Right renal pelvis (tissue), 4 donors: Measurements from ENCODE around the gene TPST2. TPM values are rescaled to one million over a fixed set of nuclear protein-coding genes. Genes with fewer than 3 reads are reported as not detected.

Experiments used
- DNase-seq, 4 donors: peaks; one replicate each; pipeline ENCODE4 v3.0.0-alpha.2; 2013; ENCODE audit warnings: low read depth in 4 of 4, low spot score in 3 of 4, missing footprints in 1 of 4
- polyA plus RNA-seq, 4 donors: library from polyadenylated mRNA; unstranded; fragments of 120-200 nt; gene quantifications; one replicate each; pipeline ENCODE4 v1.2.1, GENCODE V29; 2013; ENCODE audit not compliant: insufficient read length in 4 of 4

The TPST2 gene
- polyA plus RNA-seq, 4 donors: 26.0 to 30.3 (median 29.0) TPM

DNA sequence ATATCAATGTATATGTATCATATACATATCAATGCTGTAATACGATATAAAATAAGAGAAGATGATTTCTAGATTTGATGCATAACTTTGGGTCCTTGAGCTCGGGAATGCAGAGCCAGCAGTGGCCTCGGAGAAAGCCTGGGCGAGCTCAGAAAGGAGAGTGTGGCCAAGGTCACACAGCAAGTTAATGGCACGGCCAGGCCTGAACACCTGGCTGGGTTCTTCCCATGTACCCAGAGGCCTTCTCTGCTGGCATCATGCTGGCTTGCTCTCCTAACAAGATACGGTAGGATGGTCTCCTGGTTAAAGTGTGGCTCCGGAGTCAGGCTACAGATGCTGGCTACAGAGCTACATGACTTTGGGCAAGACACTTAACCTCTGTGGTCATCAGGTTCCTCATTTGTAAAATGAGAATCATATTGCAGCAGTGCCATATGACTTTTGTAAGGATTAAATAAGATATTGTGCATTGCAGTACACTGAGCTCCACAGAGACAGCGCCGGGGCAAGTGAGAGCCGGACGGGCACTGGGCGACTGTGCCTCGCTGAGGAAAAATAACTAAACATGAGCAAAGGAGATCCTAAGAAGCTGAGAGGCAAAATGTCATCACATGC lies 29.9 kb downstream of the TPST2 start:
- DNase-seq: no peak

DNA sequence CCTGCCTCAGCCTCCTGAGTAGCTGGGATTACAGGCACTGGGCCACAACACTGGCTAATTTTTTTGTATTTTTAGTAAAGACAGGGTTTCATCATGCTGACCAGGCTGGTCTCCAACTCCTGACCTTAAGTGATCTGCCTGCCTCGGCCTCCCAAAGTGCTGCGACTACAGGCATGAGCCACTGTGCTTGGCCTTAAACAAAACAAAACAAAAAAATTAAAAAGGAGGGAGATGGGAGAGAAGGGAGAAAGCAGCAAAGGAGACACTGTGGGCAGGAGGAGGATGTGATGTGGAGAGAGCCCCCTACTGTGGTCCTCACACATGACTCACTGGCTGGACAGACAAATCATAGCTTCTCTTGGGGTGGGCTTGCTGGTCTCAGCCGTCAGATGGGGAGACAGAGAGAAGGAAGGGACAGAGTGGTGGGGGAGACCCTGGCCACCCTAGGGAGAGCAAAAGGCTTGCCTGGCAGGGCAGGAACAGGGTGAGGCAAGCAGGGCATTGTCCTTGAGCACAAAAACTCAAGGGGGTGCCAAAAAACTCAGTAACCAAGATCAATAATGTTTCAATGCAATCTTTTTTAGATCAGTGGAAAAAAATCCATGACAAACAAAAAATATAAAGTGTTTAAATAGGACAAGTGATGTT lies 31.6 kb downstream of the TPST2 start:
- DNase-seq: no peak

DNA sequence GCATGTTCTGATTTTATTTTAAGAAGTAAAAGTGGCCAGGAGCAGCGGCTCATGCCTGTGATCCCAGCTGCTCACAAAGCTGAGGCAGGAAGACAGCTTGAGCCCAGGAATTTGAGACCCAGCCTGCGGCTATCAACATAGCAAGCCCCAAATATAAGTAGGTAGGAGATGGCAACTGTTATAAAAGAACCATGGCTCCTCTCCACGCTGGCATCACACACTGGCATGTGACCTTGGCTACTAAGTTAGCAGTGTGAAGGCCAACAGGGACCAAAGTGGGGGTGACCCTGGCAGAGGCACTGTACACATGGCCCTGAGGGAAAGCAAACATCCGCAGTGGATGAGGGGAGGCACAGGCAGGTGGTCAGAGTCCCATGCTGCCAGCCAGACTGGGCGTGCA lies 33.0 kb downstream of the TPST2 start:
- DNase-seq: no peak

DNA sequence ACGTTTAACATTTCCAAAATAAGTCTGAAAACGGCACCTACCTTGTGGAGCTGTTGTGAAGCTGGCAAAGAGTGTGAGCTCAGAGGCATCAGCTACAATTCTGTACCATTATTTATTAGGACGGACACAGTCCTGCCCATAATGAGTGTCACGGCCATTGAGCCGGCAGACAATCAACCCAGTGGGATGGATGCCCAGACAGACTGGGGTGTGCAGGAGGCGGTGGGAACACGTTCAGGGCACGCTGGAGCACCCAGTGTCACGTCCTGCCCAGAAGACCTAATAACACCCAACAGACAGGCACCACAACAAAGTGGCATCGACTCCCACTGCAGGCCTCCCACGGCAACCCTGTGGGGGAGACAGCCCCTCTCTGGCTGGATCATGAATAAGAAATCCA lies 34.5 kb downstream of the TPST2 start:
- DNase-seq: no peak

DNA sequence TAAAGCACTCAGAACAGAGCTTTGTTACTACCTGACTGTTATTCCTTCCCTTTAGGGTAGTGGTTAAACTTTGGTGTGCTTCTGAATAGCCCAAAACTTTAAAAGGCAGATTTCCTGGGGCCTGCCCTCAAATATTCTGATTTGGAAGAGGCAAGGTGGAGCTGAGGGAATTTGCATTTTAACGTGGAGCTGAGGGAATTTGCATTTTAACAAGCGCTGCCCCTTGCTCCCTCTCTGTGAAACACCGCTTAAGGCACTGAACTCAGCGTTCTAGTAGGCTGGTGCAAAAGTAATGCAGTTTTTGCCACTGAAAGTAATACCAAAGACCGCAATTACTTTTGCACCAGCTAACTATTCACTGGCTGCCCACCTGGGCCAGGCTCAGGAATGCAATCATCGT lies 35.0 kb downstream of the TPST2 start:
- DNase-seq: no peak

DNA sequence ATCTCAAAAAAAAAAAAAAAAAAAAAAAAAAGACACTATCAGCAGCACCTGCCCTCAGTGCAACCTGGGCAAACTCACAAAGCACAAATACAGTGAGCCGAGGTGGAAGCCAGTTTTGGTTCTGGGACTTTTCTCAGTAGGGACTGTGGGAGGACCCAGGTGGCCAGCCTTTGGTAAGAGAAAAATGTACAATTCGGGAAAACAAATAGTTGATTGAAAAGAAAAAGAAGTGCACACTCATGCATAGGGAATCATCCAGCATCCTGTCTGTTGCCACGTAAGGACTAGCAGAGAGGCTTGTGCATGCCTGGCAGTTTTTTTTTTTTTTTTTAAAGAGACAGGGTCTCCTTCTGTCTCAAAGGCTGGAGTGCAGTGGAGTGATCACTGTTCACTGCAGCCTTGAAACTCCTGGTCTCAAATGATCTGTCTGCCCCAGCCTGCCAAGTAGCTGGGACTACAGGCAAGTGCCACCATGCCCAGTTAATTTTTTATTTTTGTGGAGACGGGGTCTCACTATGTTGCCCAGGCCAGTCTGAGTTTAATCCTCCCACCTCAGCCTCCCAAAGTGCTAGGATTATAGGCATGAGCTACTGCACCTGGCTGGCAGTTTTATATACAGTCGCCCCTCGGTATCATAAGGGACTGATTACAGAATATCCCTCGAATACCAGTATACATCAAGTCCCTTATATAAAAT lies 36.7 kb downstream of the TPST2 start:
- no peak for DNase-seq

DNA sequence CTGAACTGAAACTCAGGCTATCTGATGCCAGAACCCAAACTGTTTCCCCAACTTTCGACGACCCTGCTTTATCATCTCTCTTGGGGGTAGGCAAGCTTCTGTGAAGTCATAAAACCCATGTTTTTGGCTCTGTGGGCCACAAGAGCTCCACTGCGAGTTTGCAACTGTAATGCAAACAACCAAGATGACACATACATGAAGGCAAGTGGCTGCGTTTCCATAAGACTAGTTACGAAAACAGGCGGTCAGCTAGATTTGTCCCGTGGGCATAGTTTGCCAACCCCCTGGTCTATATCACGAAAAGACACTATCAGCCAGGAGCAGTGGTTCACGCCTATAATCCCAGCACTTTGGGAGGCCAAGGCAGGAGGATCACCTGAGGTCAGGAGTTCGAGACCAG lies 37.5 kb downstream of the TPST2 start:
- no peak for DNase-seq

DNA sequence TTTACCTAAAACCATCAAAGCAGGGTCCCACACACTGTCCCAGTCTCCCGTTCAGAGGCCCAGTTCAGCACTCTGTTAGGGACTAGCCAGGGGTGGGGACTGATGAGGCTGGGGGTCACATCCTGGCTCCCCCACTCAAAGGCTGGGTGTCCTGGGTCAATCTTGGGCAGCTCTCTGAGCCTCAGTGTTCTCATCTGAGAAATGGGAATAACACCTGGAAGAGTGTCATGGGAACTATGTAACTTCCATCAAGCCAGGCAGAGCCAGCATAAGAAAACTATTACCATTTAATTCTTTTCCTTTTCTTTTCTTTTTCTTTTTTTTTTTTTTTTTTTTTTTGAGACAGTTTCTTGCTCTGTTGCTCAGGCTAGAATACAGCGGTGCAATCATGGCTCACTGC lies 38.4 kb downstream of the TPST2 start:
- no peak for DNase-seq

DNA sequence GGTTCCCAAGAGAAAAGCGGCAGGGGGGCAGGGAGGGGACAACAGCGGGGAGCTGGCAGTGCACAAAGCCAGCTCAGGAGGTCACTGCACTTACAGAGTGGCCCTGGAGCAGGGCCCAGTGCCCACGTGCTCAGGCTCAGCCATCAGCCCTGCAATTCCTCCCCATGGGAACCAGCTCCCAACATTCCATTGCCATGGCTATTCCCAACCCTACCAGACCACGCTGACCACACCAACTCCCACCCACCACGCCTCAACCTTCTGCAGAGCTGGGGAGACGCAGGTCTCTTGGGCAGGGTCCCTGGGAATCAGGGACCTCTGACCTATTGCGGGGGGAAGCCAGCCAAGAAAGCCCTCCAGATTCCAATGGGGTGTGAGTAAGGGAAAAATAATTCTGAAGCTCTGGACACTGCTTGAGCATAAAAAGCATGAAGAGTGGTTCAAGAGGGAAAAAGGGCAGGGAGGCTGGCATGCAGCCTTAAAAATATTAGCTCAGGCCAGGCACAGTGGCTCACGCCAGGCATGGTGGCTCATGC lies 39.4 kb downstream of the TPST2 start:
- no peak for DNase-seq

DNA sequence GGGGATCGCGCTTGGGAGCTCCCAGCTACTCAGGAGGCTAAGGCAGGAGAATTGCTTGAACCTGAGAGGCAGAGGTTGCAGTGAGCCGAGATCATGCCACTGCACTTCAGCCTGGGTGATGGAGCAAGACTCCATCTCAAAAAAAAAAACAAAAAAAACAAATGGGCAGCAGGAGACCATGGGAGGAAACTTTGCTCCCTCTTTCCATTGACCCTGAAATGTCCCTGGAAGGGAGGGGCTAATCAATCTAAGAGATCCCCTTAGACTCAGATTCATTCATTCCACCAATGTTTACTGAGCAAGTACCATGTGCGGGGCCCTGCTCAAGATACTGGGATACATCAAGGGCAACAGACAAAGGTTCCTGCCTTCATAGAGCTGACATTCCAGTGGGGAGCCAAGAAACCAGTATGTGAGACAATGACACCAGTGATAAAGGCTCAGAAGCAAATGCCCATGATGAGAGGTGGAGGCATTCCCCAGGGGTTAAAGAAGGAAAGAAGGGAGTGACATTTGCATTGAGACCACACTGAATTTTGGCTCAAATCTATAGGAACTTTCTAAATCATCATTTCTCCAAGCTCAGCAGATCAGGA lies 39.9 kb downstream of the TPST2 start:
- no peak for DNase-seq

DNA sequence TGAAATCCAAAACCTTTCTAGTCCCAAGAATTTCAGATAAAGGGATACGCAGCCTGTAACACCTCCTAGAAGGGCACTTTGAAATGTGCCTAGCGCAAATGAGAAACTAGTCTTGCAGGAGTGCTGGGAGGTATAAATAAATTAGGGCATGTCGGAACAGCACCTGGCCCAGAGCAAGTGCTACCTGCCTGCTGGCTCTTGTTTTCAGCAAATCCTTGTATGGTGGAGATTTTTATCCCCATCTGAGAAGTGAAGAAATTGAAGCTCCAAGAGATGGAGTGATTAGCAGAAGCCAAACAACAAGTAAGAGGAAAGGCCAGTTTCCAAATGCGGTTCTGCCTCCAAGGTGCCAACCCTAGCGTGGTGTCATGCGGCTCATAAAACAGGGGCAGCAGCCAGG lies 40.9 kb downstream of the TPST2 start:
- no peak for DNase-seq

DNA sequence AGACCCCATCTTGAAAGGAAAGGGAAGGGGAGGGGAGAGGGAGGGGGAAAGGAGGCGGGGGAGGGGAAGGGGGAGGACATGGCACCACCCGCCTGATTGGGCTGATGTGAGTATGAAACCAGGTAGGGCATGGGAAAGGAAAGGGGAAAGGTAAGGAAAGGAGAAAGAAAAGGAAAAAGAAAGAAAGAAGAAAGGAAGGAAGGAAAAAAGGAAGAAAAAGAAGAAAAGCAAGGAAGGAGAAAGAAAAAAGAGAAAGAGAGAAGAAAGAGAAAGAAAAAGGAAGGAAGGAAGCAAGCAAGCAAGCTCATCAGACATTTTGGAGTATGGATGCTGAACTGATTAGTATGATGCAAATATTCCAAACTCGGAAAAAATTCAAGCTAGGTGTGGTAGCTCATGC lies 41.6 kb downstream of the TPST2 start:
- no peak for DNase-seq

DNA sequence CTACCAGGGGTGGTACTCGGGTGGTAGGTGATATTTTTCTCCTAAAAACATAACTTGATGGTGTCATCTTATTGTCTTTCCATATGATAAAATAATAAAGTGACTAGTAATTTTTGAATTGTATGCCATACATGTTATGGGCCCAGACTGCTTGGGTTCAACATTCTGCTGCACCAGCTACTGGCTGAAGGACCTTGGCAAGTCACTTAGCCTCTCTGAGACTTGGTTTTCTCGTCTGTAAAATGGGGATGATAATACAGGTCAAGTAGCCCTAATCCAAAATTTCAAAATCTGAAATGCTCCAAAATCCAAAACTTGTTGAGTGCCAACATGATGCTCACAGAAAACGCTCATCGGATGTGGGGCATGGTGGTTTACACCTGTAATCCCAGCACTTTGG lies 42.1 kb downstream of the TPST2 start:
- DNase-seq: no peak

DNA sequence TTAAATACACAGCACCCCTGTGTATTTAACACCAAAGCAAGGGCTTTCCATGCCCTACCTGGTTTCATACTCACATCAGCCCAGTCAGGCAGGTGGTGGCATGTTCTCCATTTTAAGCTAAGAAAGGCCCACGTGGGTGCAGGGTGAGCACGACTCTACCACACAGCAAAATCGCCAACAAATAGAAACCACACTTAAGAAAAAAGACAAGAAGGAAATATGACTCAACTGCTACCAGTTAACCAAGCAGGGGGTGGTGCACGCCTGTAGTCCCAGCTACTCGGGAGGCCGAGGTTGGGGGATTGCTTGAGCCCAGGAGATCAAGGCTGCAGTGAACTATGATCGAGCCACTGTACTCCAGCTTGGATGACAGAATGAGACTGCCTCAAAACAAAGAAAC lies 42.5 kb downstream of the TPST2 start:
- DNase-seq: no peak

DNA sequence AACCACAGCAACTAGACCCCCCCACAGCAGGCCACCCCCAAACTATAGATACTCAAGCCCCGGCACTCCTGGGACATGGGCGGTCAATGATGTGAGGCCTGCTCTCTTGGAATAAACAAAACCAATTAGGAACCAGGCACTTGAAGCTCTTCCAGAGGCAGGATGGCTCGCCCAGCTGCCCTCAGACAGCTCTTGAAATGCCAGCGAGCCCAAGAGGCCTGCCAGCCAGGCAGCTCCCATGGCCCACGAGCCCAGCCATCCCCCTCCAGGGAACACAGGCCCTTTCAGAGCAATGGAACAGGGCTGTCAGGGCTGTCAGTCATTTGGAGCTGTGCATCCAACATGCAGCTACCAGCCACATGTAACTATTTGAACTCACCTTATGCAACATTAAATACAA lies 43.6 kb downstream of the TPST2 start:
- no peak for DNase-seq

DNA sequence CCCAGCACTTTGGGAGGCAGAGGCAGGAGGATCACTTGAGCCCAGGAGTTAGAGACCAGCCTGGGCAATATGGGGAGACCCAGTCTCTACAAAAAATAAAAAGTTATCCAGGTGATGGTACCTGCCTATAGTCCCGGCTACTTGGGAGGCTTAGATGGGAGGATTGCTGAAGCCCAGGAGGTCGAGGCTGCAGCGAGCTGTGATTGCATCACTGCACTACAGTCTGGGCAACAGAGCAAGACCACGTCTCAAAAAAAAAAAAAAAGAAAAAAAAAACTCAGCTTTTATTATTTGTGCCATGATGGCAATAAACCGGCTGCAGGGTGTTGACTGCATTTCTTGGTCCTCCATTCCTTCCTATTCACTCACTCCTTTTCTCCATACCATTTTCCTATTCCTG lies 44.1 kb downstream of the TPST2 start:
- no peak for DNase-seq

DNA sequence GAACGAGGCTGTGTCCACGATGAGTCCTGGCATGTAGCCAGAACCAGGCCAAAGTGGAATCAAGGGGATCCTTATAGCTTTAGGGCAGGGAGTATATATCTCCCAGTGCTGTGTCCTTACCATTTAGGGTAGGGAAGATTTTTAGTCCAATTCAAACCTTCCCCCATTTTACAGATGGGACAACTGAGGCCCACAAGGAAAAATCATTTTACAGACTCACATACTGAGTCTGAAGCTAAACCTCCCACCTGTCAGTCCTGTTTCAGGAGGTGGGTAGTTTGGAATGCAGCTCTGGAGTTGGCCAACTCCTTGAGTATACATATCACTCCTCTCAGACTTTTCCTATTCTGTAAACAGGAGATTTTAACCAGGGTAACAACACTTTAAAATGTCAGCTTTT lies 44.5 kb downstream of the TPST2 start:
- no peak for DNase-seq

DNA sequence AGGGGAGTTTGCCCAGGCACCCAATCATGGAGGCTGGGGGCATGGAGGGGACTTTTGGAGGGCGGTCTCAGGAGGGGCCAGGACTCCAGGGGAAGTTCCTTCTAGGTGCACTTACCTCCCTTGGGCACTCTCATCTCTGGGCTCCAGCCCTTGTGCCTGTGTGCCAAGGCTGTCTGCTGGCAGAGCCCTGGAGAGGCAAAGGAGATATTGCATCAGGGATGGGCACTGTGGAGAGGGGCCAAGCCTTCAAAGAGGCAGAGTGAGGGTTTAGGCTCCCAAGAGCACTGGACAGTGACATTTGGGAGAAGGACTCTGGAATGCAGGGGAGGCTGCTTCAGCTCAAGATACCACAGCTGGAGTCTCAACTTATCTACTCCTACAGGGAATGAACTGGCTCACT lies 45.4 kb downstream of the TPST2 start:
- no peak for DNase-seq

DNA sequence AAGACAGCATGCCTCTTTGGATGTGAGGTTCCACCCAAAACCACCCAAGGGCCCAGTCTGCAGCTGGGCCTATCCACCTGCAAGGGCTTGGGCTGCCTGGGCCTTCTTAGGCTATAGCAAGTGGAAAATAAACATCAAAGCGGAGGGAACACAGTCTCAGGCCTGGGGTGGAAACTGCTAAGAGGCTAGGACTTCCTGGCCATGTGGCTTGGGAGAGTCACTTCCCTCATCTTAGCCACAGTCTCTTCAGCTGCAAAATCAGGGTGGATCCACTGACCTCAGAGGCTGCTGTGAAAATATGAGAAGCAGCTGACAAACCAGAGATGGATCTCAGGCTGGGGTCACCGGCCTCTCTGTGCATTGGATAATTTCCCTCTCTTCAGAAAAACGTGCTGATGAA lies 47.1 kb downstream of the TPST2 start:
- no peak for DNase-seq

DNA sequence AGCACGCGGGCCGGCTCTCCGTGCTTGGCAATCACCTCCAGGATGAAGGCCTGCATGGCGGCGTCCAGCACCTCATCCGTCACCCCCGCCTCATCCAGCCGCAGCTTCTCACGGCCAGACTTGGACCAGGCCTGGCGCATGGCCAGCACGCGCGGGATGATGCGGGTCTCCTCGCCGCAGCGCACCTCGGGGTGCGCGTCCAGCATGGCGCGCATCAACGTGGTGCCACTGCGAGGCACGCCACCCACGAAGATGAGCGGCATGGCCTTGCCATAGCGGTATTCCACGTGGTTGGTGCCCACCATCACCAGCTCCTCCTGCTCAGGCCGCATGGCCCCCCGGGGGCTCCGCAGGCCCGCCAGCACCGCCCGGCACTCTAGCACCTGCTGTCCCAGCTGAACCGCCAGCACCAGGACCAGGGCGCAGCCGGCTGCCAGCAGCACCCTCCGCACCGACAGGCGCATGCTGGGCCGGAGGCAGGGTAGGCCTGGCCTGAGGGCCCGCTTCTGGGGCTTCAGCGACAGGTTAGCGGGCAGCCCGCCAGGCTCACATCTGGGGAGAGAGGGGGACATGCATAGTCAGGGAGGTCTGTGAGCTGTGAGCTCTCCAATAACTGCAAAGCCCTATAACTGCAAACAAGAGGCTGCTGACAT lies 48.6 kb downstream of the TPST2 start:
- DNase-seq: no peak

DNA sequence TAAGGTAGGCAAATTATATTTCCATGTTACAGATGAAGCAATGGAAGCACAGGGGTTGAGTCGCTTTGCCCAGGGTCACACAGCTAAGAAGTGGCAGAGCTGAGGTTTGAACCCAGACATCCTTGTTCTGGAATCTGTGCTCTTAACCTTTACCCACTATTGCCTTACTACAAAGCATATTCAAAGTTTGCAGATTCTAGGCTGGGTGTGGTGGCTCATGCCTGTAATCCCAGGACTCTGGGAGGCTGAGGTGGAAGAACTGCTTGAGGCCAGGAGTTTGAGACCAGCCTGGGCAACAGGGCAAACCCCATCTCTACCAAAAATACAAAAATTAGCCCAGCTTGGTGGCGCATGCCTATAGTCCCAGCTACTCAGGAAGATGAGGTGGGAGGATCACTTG lies 49.8 kb downstream of the TPST2 start:
- DNase-seq: no peak
